Natural killer cell (primary cell): ENCODE measurements around the gene RGS7BP. TPM values are rescaled to one million over a fixed set of nuclear protein-coding genes. Genes with fewer than 3 reads are reported as not detected.

Experiments used
- ATAC-seq, 3 donors: fragments of 150-1000 bp in 2 of 3; fragments of 200-7000 bp in 1 of 3; cut with Tn5 transposase; 1 replicate in 1 of 3; 2 replicates in 2 of 3; pipeline ENCODE4 v1.10.0; 2021; ENCODE audit warnings: mild to moderate bottlenecking in 2 of 3, moderate library complexity in 2 of 3
- DNase-seq, 2 donors: peaks; one replicate each; pipeline versions ENCODE4 v3.0.0 to v3.0.0-alpha.2; 2013 to 2021; ENCODE audit warnings: mixed read lengths in 1 of 2
- H3K27ac ChIP-seq: one replicate; pipeline ENCODE4 v1.5.1; 2013; ENCODE audit warnings: mild to moderate bottlenecking, low read length
- H3K27me3 ChIP-seq: one replicate; pipeline ENCODE4 v1.6.1; 2013; ENCODE audit warnings: low read length; ENCODE audit not compliant: control insufficient read depth, insufficient read depth
- H3K36me3 ChIP-seq: one replicate; pipeline ENCODE4 v1.6.1; 2013; ENCODE audit warnings: low read length; ENCODE audit not compliant: control insufficient read depth, insufficient read depth
- H3K4me1 ChIP-seq: one replicate; pipeline ENCODE4 v1.6.1; 2013; ENCODE audit warnings: low read length; ENCODE audit not compliant: control insufficient read depth, insufficient read depth
- H3K4me3 ChIP-seq: one replicate; pipeline ENCODE4 v1.5.1; 2013; ENCODE audit warnings: low read length
- H3K9me3 ChIP-seq: one replicate; pipeline ENCODE4 v1.6.1; 2013; ENCODE audit warnings: low read length; ENCODE audit not compliant: control insufficient read depth, insufficient read depth
- H3K27ac Mint-ChIP-seq, 2 donors: one replicate each; pipeline ENCODE4 v1.8.0; 2022; ENCODE audit warnings: mild to moderate bottlenecking in 2 of 2, mixed read lengths in 2 of 2, moderate library complexity in 1 of 2
- H3K27me3 Mint-ChIP-seq, 2 donors: one replicate each; pipeline ENCODE4 v1.8.0; 2022; ENCODE audit warnings: low read depth in 2 of 2, mixed read lengths in 2 of 2
- H3K36me3 Mint-ChIP-seq: one replicate; pipeline ENCODE4 v1.8.0; 2022; ENCODE audit warnings: mixed read lengths
- H3K4me1 Mint-ChIP-seq, 2 donors: one replicate each; pipeline ENCODE4 v1.8.0; 2022; ENCODE audit warnings: mixed read lengths in 2 of 2
- H3K4me3 Mint-ChIP-seq: one replicate; pipeline ENCODE4 v1.8.0; 2022; ENCODE audit warnings: mild to moderate bottlenecking, moderate library complexity, mixed read lengths
- H3K9me3 Mint-ChIP-seq, 2 donors: one replicate each; pipeline ENCODE4 v1.8.0; 2022; ENCODE audit warnings: mixed read lengths in 2 of 2
- CTCF ChIP-seq: fragments of 200-600 bp; IDR thresholded peaks from one replicate; pipeline ENCODE4 v1.8.0; 2022; ENCODE audit warnings: antibody characterized with exemption
- WGBS: methylation state at CpG from one replicate; pipeline ENCODE4 v1.1.7; 2013; ENCODE audit warnings: missing lambda C conversion rate; ENCODE audit not compliant: insufficient coverage; 5-methylcytosine and 5-hydroxymethylcytosine counted together
- intact Hi-C: fragments of 100-400 bp; cut with micrococcal nuclease; formaldehyde crosslinking; loops from one replicate; pipeline ENCODE4 v1.14.2; 2022
- total RNA-seq, 4 donors: library from RNA; stranded (reverse); fragments of 120-200 nt in 1 of 4; gene quantifications; one replicate each; pipeline versions ENCODE4 v1.2.3 to v1.2.4, GENCODE V29; 2013 to 2022

The RGS7BP gene
- total RNA-seq, 3 donors from 2014 or later (not counting 1 experiment from before 2014, with no cell fraction given) = not detected

- no peaks in the 10 kb centered on the region for H3K27me3 ChIP-seq
- H3K4me3 ChIP-seq = no peak overlapping the region
- Mint-ChIP-seq H3K4me1 (no peaks in the 10 kb centered on the region), H3K4me3 (no peak overlapping the region), H3K27ac (no peak overlapping the region), H3K9me3 (no peaks in the 10 kb centered on the region), H3K36me3 (no peaks in the 10 kb centered on the region), H3K27me3 (peaks cover 3 to 6% of the 10 kb centered on the region in 2 donors)
- intact Hi-C loops = no loop called here
- no peak for TF ChIP-seq CTCF
- DNase-seq (no peak), ATAC-seq (no peak)
- 87% methylated on average over 2 of the region's 2 CpGs for WGBS
- H3K4me1 ChIP-seq = no peaks in the 10 kb centered on the region
- H3K36me3 ChIP-seq = no peaks in the 10 kb centered on the region
- H3K27ac ChIP-seq = no peak overlapping the region
- no peaks in the 10 kb centered on the region for H3K9me3 ChIP-seq
Measured at GRCh38 chr5:64629841-64630240, 124.0 kb downstream of the RGS7BP start.

GRCh38 chr5:64632251-64632650 is 126.4 kb downstream of the RGS7BP start:
- Histone ChIP-seq H3K4me3 (no peak overlapping the region), H3K9me3 (no peaks in the 10 kb centered on the region), H3K4me1 (no peaks in the 10 kb centered on the region), H3K36me3 (no peaks in the 10 kb centered on the region), H3K27me3 (no peaks in the 10 kb centered on the region), H3K27ac (no peak overlapping the region)
- no peaks in the 10 kb centered on the region for H3K36me3 Mint-ChIP-seq
- H3K4me1 Mint-ChIP-seq = peaks cover 0 to 4% of the 10 kb centered on the region in 2 donors
- no peak overlapping the region for H3K27ac Mint-ChIP-seq
- no peak for ATAC-seq
- TF ChIP-seq CTCF = no peak
- DNase-seq = no peak
- no peak overlapping the region for H3K4me3 Mint-ChIP-seq
- no peaks in the 10 kb centered on the region for H3K9me3 Mint-ChIP-seq
- H3K27me3 Mint-ChIP-seq = peaks cover 3 to 13% of the 10 kb centered on the region in 2 donors
- 20% methylated on average over 1 of the region's 3 CpGs for WGBS
- intact Hi-C loops = no loop called here

- H3K4me3 ChIP-seq = no peak overlapping the region
- Mint-ChIP-seq H3K4me1 (peaks cover 0 to 6% of the 10 kb centered on the region in 2 donors), H3K36me3 (no peaks in the 10 kb centered on the region), H3K9me3 (no peaks in the 10 kb centered on the region), H3K27me3 (peaks cover 9 to 37% of the 10 kb centered on the region in 2 donors), H3K4me3 (no peak overlapping the region), H3K27ac (no peak overlapping the region)
- no peaks in the 10 kb centered on the region for H3K9me3 ChIP-seq
- DNase-seq (peak in 1 of 2 donors; percentile 67), ATAC-seq (peak; percentile 58 to 67 (median 60))
- no peak overlapping the region for H3K27ac ChIP-seq
- no peaks in the 10 kb centered on the region for H3K27me3 ChIP-seq
- TF ChIP-seq CTCF = peak; percentile 89
- no peaks in the 10 kb centered on the region for H3K4me1 ChIP-seq
- WGBS = no CpG with 5 or more reads among the region's 1 CpG
- intact Hi-C loops = loop anchor here (2.0 kb wide), 1 partner anchor 848 kb away; no protein-coding TSS in a partner anchor
- H3K36me3 ChIP-seq = no peaks in the 10 kb centered on the region
Measured at GRCh38 chr5:64634997-64635686, 129.3 kb downstream of the RGS7BP start.

- H3K4me1 ChIP-seq = no peaks in the 10 kb centered on the region
- 3% methylated on average over 9 of the region's 9 CpGs for WGBS
- H3K9me3 ChIP-seq = no peaks in the 10 kb centered on the region
- no peaks in the 10 kb centered on the region for H3K9me3 Mint-ChIP-seq
- intact Hi-C loops = no loop called here
- no peaks in the 10 kb centered on the region for H3K36me3 Mint-ChIP-seq
- no peak for TF ChIP-seq CTCF
- ATAC-seq (peak in 1 of 3 donors; percentile 29), DNase-seq (no peak)
- H3K27ac ChIP-seq = no peak overlapping the region
- no peak overlapping the region for H3K4me3 ChIP-seq
- H3K27me3 ChIP-seq = no peaks in the 10 kb centered on the region
- no peak overlapping the region for H3K4me3 Mint-ChIP-seq
- peaks cover 0 to 6% of the 10 kb centered on the region in 2 donors for H3K4me1 Mint-ChIP-seq
- H3K36me3 ChIP-seq = no peaks in the 10 kb centered on the region
- H3K27ac Mint-ChIP-seq = no peak overlapping the region
- peaks cover 11 to 37% of the 10 kb centered on the region in 2 donors for H3K27me3 Mint-ChIP-seq
Measured at GRCh38 chr5:64637144-64637543, 131.3 kb downstream of the RGS7BP start.
